ENCODE data around the gene IGFBP4.

Gene IGFBP4

DNA sequence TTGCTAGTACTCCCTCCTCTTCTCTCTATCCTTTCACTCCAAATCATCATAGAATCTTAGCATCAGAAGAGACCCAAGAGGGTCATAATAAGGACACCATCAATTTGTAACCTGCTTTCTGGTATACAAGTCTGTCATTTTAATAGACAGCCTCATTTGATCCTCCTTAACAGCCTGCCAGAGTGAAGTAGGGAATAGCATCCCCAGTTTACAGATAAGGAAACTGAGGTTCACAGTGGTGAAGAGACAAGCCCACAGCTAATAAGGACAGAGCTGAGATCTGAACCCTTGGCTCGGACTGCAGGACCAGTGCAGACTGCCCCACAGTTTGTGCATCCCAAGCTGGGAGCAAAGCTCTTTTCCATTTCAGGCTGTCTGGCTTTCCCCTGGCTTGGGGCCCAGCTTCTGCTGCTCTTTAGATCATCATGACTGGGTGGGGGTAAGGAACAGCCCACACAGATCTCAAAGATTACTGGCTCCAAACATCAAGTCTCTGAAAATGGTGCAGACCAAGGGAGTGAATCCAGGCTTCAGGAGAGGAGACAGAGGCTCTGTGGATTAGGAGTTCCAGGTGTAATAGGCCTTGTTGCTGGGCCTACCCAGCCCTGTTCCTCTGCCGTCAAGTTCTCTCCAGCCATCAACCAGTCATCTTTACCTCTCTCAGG lies 10.3 kb upstream of the IGFBP4 start:
- no peak for DNase-seq

DNA sequence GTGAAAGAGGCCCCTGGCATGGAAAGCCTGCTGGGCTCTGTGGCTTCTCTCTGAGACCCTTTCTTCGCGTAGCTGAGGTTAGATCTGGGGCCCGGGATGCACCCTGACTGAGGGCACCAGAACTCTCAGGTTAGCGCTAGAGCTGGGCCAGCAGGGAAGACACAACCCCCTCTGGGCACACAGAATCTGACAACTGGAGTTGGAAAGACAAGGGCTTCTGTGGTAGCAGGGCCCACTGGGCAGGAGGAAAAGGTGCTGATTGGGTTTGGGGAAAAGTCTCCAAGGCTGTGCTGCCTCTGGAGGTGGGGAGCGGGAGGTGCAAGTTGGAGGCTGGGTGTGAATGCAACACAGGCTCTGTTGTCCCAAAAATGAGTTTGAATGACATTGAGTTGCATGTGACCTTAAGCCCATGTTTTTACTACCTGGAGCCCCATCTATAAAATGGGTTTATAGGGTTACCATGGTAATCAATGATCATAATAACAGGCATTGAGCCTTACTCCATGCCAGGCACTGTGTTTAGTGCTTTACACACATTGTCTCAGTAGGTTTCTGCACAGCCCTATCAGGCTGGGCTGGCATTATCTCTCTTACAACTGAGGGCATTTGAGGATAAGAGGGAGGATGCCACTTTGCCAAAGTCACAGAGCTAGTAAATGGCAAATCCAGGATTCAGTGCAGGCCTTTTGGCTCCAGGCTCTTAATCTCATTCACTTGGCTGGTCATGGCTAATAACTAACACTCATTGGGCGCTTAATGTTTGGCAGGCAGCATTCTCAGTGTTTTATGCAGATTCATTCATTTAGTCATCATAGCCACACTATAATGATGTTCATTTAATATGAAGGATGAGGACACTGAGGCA lies 9.5 kb upstream of the IGFBP4 start:
- DNase-seq, result no peak

DNA sequence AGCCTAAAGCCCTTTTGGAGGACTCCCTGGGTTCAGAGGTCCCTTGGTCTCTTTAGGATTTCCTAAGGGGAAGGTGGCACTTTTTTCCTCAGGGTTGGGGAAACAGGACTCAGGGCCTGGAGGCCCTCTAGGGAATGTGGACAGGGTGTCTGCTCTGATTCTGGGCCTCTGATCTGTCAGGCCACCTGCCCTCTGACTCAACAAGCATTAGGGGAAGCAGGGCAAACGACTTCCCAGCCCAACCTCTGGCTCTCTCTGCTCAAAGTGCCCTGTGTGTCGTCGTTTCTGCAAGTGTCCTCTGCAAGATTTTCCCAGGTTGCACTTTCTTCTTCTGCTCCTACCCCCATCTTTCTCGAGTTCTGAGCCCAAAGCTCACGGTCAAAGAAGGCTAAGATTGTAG lies 6.6 kb upstream of the IGFBP4 start:
- DNase-seq, result no peak

DNA sequence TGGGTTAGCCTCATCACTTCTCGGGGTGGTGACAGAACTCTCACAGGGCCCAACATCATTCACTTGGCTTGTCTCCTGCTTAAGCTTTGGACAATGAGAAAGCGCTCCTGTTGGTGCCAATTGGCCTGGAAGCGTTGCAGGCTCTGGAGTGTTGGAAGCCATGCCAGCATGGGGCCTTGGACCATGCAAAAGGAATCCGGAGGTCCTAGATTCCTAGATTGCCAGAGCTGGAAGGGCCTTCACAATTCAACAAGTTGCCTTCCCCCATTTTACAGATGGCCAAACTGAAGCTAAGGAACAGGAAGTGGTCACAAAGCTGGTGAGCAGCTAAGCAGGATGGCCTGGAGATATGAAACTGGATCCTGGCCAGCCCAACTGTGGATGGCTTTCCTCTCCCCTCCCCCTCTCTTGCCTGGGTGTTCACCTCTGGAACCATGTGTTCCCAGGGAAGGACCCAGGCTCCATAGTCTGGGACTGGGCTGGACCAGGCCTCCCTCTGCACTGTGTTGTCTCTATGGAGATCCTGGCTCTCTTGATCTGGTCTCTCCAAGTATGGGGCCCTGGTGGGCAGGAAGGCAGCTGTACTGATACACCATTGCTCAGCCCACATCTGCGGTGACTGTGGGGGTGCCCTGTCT lies 6.0 kb upstream of the IGFBP4 start:
- DNase-seq, result no peak

DNA sequence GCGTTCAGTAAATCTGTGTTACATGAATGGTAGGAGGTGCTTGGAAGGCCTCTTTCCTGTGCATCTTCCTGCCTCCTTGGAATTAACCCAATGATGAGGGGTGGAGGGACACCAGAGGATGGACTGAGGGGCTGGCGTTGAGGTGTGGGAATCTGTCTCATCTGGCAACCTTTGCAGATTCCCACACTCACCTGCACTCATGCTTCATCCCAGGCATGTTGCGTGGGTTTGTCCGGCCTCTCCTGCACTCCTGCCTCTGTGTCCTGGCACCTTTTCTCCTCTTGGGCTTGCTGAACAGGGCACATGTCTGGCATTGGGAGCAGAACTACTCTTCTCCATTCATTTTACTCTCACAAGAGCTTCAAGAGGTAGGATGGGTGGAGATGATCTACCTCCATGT lies 3.1 kb upstream of the IGFBP4 start:
- DNase-seq, result no peak

DNA sequence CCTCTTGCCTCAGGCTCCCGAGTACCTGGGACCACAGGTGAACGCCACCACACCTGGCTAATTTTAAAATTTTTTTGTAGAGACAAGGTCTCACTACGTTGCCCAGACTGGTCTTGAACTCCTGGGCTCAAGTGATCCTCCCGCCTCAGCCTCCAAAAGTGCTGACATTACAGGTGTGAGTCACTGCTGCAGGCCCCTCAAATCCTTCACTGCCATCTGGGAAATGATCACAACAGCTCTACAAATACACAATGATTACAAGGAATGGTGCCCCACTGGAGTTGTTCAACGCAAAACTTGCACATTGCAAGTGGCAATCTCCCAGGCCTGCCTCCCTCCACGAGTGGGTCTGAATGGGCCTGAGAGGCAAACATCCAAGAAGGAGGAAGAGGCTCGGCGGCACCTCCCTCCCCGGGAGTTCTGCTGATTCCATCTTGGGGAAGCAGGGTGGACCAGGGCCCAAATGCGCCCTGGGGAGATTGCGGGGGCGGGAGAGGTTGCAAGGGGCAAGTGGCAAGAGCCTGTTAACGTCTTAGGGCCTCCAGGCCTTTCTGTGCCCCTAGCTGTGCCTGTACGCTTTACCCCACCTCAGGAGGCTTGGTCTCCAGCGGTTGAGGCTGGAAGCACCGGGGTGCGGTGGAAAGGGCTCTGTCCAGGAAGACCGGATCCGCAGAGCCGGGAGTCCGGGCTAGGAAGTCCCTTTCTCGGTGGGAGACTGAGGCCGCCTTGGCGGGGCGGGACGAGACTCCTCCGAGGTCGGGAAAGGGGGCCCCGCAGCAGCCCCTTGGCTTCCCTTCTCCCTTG lies 656 bp upstream of the IGFBP4 start:
- DNase-seq, result no peak

DNA sequence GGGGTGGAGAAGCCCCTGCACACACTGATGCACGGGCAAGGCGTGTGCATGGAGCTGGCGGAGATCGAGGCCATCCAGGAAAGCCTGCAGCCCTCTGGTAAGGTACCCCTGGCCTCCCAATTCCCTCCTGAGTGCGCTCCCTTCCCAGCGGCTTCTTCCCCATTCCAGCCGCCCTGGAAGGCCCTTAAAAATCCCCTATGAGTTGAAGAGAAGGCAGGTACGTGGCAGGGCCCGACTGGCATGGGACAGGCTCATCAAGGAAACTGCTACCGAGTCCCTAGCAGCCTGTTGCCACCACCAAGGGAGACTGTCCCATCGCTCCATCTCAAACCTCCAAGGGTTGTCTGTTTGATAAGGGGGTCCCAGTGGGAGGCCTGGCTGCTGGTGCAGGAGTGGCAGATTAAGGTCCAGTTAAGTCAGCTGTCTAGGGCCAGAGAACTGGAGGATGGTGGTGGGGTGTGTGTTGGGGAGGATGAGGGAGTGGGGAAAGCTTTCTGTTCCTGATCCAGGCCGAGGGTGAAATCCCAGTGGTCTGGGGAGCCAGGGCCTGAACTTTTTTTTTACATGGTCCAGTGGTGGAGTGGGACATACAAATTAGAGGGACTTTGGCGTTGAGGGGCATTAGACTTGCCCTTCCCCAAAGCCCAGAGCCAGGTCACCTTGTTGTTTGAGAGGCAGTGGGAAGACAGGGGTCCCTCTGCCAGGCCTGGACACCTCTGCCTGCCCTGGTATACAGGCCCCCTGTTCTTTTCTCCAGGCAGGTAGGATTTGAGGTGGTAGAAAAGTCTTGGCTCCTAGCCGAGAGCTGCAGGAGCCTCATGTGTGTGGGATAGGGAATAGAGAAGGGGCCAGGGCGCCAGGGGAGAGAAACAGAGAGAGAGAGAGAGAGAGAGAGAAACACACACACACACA lies 994 bp downstream of the IGFBP4 start:
- no peak for DNase-seq

DNA sequence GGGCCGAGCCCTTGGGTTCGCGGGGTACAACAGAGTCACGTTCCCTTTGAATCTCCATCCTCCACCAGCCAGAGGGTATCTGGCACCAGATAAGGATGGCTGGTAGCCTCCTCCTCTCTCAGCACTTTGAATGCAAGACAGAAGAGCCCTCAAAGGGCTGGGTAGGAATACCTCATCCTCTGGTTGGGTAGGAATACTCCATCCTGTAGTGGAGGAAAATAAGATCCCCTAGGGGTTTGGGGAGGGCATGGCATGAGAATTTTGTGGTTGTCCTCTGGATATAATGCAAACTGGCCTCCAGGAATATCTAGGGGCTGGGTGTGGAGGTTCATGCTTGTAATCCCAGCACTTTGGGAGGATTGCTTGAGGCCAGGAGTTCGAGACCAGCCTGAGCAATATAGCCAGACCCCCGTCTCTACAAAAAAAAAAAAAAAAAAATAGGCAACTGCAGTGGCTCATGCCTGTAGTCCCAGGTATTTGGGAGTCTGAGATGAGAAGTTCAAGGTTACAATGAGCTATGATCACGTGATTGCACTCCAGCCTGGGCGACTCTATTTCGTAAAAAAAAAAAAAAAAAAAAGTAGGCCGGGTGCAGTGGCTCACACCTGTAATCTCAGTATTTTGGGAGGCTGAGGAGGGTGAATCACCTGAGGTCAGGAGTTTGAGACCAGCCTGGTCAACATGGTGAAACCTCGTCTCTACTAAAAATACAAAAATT lies 2.7 kb downstream of the IGFBP4 start:
- no peak for DNase-seq

DNA sequence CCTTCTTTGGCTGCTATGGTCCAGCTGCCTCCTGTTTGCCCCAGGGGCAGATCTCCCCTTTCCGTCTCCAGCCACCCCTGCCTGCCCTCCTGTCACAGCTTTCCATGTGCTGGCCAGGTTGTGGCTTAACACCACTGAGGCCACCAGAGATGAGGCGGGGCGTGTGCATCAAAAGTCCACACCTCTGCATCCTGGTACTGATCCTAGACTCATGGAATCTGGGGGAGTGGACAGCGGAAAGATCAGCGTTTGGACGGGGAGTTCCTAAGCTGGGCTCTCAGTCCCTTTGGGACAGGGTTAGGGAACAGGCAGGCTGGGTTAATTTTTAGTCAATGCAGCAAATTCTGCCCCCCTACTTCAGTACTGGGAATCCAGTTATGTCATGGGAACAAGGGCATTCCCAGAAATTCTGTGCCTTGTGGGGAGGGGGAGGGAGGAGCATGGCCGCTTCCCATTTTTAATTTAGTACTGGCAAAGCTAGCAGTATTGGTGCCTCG lies 3.9 kb downstream of the IGFBP4 start:
- DNase-seq, result no peak

DNA sequence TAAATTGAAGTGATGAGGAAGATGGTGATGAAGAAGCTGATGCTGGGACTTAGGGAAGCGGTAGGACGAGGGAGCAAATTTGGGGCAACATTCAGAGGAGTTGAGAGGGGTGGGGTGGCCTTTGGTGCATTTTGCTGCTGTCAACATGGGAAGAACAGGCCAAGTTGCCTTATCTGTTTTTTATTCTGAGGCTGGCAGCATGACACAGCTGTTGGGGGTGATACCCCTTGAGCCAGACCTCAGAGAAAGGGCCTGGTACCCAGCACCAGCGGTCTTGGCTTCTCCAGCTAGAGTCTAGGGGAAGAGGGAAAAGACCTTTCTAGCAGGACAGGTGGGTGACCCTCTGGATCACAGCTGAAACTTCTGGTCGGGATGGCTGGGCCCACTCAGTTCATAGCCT lies 4.6 kb downstream of the IGFBP4 start:
- DNase-seq, result no peak

DNA sequence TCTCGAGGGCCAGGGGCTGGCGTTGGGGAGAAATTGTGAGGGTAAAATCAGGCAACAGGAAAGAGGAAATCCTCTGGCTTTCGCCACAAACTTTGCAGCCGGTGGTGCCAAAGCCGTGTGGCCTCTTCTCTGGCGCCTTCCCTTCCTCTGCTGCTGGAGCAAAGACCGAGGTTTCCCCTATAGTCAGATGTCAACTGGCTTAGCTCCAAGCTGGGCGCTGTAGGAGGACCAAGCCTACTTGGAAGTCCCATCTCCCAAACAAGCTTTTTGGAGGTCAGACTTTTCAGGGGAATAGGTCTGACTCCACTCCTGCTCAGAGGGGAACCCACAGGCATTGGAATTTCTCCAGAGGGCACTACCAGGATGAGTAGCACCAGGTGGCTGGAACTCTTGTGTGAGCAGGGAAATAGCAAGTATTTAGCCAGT lies 5.0 kb downstream of the IGFBP4 start:
- no peak for DNase-seq

DNA sequence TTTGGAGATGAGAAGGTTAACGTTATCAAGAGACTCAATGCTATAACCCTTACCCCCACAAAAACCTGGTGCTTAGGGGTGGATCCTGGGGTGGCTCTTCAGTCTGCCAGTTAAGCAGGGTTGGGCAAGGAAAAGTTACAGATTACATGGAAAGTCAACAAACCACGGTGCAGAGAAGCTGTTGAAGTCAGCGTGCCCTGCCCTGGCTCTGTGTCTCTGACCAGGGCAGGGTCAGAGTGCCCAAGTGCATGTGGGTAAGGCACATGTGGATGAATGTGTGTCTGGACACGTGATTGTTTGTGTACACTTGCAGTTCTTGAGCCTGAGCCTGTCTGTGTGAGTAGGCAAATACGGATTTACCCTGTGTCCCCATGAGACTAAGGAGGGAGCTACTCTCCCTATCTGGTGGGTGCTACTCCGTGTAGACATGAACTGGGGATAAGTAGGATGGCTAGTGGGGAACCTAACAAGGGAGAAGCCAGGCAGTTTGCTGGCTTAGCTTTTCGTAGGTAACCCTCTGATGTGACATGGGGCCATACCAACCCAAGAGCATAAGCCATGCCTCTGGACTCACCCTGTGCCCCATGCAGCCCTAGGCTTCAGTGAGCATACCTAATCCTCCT lies 5.5 kb downstream of the IGFBP4 start:
- DNase-seq, result no peak

DNA sequence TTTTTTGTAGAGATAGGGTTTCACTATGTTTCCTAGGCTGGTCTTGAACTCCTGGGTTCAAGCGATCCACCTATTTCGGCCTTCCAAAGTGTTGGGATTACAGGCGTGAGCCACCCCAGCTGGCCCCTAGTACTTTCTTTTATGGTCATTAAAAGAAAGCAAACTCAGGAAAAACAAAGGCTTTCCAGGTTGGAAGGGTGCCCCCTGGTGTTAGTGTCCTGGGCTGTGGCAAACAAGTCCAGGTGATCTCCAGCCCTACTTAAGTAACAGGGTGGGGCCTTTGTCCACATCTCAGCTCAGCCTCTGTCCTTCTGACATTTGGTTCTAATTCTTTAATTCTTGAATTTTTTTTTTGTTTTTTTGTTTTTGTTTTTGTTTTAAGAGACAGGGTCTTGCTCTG lies 6.9 kb downstream of the IGFBP4 start:
- no peak for DNase-seq

DNA sequence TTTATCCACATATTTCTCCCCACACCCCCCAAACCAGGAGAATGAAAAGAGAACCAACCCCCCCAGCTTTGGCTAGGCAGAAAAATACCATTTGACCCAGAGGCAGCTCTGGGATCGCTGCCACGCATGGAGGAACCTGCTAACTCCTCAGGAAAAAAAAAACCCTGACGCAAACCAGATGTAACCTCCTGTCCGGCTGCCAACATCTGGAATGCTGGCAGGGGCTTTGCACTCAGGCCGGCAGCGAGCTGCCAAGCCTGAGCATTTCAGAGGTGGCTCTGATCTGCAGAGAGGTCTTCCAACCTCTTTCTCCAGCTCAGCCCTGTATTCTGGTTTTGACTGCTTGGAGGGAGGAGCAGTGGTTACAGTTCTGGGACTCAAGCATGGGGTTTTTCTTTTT lies 8.2 kb downstream of the IGFBP4 start:
- no peak for DNase-seq

DNA sequence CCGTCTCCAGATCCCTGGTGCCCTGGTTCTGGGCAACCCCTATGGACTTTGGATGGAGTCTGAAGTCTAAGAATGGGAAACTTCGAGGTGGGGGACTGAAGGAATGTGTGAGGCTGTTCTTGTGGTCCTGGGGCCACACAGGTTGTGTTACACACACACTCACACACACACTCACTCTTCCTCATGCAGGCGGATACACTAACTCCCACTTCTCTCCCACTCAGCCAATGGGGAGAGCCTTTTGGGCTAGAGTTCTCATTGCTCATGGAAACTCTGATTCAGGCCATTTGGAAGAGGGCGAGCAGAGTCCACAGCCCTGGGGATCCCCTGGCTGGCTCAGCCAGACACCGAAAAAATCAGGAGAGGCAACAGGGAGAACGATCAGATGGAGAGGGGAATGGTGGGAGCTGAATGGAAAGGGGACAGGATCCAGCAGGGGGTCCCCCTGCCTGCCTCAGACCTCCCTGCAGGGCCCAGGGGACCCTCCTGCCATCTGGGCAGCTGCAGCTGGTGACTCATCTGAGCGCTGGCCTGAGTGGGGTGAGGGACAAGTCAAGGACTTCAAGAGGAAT lies 9.1 kb downstream of the IGFBP4 start:
- no peak for DNase-seq

DNA sequence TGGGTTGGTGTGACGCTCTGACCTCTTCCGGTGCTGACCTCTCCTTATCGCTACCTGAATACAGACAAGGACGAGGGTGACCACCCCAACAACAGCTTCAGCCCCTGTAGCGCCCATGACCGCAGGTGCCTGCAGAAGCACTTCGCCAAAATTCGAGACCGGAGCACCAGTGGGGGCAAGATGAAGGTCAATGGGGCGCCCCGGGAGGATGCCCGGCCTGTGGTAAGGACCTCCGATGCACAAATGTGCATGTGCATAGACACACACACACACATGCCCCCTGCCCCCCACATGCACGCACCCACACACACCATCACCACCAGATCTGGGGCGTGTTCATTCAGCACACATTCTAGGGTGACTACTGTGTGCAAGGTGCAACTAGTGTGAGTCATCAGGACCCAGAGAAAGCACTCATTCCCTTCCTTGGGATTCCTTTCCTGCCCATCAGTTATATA lies 9.7 kb downstream of the IGFBP4 start:
- DNase-seq, result no peak

DNA sequence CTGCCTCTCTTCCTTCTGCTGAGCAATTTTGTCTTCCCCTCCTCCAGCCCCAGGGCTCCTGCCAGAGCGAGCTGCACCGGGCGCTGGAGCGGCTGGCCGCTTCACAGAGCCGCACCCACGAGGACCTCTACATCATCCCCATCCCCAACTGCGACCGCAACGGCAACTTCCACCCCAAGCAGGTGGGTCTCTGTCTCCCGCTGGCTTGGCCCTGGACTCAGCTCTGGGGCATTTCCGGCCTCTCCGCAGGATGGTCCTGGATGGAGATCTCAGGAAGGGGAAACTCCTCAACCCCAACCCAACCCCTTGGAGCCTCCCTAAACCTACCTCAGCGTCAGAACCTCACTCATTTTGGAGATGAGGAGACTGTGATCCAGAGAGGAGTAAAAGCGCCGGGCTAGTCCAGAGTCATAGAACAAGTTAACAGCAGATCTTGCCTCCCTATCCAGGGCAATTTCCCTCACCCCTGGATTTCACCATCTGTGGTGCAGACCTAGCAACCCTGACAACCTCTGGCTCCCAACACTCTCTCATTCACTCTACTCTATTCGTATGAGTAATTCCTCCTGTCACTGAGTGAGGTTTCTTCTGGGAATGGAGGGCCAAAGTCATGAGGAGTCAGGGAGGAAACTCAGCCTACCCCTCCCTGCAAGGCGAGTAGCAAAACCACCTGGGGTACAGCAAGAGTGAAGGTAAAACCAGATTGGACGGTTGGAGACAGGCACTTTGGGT lies 10.8 kb downstream of the IGFBP4 start:
- DNase-seq, result no peak

DNA sequence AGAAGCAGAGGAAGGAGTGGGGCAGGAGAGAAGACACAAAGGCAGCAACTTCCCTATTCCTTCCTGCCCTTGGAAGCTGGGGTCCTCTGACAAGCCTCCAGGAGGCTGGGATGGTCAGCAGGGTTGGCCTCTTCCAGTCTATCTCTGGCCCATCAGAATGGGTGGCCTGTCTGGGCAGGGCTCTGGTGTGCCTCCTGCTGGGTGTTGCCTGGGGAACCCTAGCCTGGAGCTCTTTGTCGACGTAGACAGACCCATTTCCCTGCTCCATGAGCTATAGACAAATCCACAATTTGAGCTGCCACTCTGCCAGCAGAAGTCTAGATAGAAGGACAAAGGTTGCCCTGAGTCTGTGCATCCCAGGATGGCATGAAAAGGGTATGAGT lies 11.4 kb downstream of the IGFBP4 start:
- DNase-seq, result no peak

DNA sequence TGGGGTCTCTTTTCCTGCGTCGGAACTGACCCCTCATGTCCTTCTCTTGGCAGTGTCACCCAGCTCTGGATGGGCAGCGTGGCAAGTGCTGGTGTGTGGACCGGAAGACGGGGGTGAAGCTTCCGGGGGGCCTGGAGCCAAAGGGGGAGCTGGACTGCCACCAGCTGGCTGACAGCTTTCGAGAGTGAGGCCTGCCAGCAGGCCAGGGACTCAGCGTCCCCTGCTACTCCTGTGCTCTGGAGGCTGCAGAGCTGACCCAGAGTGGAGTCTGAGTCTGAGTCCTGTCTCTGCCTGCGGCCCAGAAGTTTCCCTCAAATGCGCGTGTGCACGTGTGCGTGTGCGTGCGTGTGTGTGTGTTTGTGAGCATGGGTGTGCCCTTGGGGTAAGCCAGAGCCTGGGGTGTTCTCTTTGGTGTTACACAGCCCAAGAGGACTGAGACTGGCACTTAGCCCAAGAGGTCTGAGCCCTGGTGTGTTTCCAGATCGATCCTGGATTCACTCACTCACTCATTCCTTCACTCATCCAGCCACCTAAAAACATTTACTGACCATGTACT lies 13.2 kb downstream of the IGFBP4 start:
- no peak for DNase-seq
